A673 (cell line): ENCODE results near the gene CTTNBP2. TPM values are rescaled to one million over a fixed set of nuclear protein-coding genes. Genes with fewer than 3 reads are reported as not detected.

Experiments used
- BruUV-seq: library from RNA; stranded (reverse); fragments of 400-500 nt; replicated peaks from 2 replicates; lab custom pipeline; 2021; lab: Mats Ljungman, UMichigan
- CTCF ChIA-PET: fragments of 300-600 bp; sonication (Branson Sonifier 250); formaldehyde crosslinking; loops from one replicate; lab custom pipeline; 2022; ENCODE audit warnings: antibody characterized with exemption; lab: Charles Lee
- POLR2A ChIA-PET: fragments of 300-600 bp; sonication (Branson Sonifier 250); formaldehyde crosslinking; loops from one replicate; lab custom pipeline; 2022; ENCODE audit warnings: antibody characterized with exemption; ENCODE audit not compliant: low non-redundant PET; lab: Charles Lee
- DNase-seq: peaks from one replicate; pipeline ENCODE4 v3.0.0-alpha.2; 2015; ENCODE audit warnings: low spot score
- H3K27ac ChIP-seq: fragments of 200-600 bp; sonication (generic); 2 replicates; pipeline ENCODE4 v1.5.1; 2016; ENCODE audit warnings: mixed run types, low read depth, mild to moderate bottlenecking, mixed read lengths, antibody characterized with exemption, low read length; ENCODE audit not compliant: poor library complexity, severe bottlenecking
- H3K27me3 ChIP-seq: fragments of 200-600 bp; sonication (generic); replicated peaks from 2 replicates; pipeline ENCODE4 v1.6.1; 2017; ENCODE audit warnings: mixed run types, low read depth, mild to moderate bottlenecking, mixed read lengths, antibody characterized with exemption, low read length; ENCODE audit not compliant: insufficient read depth, poor library complexity
- H3K36me3 ChIP-seq: fragments of 200-600 bp; sonication (generic); 2 replicates; pipeline ENCODE4 v1.6.1; 2016; ENCODE audit warnings: mixed run types, mild to moderate bottlenecking, mixed read lengths, antibody characterized with exemption, low read length; ENCODE audit not compliant: insufficient read depth, poor library complexity, severe bottlenecking
- H3K4me1 ChIP-seq: fragments of 200-600 bp; sonication (generic); 2 replicates; pipeline ENCODE4 v1.6.1; 2017; ENCODE audit warnings: mixed run types, mild to moderate bottlenecking, mixed read lengths, antibody characterized with exemption, low read length; ENCODE audit not compliant: insufficient read depth, poor library complexity, severe bottlenecking
- H3K4me3 ChIP-seq: fragments of 200-600 bp; sonication (generic); 2 replicates; pipeline ENCODE4 v1.5.1; 2016; ENCODE audit warnings: low read depth, mixed run types, mild to moderate bottlenecking, mixed read lengths, low read length; ENCODE audit not compliant: poor library complexity, severe bottlenecking
- H3K9me3 ChIP-seq: fragments of 200-600 bp; sonication (generic); 2 replicates; pipeline ENCODE4 v1.6.1; 2016; ENCODE audit warnings: mixed run types, low read depth, mild to moderate bottlenecking, mixed read lengths, antibody characterized with exemption, low read length; ENCODE audit not compliant: poor library complexity, severe bottlenecking
- EZH2 ChIP-seq: fragments of 200-600 bp; sonication (generic); IDR thresholded peaks from 2 replicates; pipeline ENCODE4 v1.6.1; 2017; ENCODE audit warnings: borderline replicate concordance, low read depth, mild to moderate bottlenecking, mixed read lengths, antibody characterized with exemption, low read length; ENCODE audit not compliant: poor library complexity, severe bottlenecking
- intact Hi-C: fragments of 100-400 bp; cut with micrococcal nuclease; formaldehyde crosslinking; loops from one replicate; pipeline ENCODE4 v1.10.0; 2022; ENCODE audit not compliant: unreplicated experiment
- total RNA-seq: library from RNA; stranded (reverse); gene quantifications from 2 replicates; pipeline ENCODE4 v1.2.3, GENCODE V29; 2021
- TF ChIP-seq, protein P1 (sequence below): fragments of 300-800, 200-600 bp; sonication (generic); conservative IDR thresholded peaks from 2 replicates; pipeline ENCODE4 v1.5.1; 2017; ENCODE audit warnings: low read depth, mild to moderate bottlenecking, antibody characterized with exemption, low read length, moderate library complexity, mixed read lengths

CTTNBP2 gene
- total RNA-seq, 1 experiment from 2014 or later, result 21.8 TPM

DNA sequence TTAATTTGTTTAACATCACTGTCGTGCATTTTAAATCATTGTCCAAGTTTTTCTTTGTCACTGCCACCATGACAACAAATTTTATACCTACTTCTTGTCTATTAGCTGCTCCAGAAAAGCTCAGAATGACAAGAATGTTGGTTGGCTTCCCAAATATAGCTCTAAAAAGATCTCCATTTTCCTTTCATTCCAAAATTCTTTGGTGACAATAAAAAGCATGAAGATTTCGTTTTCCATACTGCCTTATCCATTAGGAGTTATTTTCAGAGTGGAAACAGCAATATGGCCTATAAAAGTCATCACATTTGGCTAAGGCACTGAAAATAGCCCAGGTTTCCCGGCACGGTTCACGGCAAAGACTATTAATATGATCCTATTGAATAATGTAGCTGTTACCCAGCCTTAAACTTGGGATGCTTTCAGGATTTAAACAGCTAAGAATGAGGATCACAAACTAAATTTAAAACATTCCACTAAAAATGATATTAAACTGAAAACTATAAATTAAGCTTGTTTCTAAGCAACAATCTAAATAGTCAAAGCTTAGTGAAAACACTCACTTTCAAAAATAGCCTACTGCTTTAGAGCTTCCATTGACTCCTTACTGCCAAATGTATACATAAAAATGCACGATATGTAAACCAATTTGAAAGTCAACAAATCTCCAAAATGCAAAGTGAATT, 2.7 kb downstream of the CTTNBP2 start:
- H3K27me3 ChIP-seq, result no peaks in the 10 kb centered on the region
- peaks cover 58% of the 10 kb centered on the region for H3K4me1 ChIP-seq
- BruUV-seq, result no TSS peak
- H3K27ac ChIP-seq, result no peak overlapping the region
- CTCF ChIA-PET, result no interaction called here
- intact Hi-C loops, result loop anchor here (5.0 kb wide), 1 partner anchor 102 kb away; no protein-coding TSS in a partner anchor
- TF ChIP-seq, protein P1, sequence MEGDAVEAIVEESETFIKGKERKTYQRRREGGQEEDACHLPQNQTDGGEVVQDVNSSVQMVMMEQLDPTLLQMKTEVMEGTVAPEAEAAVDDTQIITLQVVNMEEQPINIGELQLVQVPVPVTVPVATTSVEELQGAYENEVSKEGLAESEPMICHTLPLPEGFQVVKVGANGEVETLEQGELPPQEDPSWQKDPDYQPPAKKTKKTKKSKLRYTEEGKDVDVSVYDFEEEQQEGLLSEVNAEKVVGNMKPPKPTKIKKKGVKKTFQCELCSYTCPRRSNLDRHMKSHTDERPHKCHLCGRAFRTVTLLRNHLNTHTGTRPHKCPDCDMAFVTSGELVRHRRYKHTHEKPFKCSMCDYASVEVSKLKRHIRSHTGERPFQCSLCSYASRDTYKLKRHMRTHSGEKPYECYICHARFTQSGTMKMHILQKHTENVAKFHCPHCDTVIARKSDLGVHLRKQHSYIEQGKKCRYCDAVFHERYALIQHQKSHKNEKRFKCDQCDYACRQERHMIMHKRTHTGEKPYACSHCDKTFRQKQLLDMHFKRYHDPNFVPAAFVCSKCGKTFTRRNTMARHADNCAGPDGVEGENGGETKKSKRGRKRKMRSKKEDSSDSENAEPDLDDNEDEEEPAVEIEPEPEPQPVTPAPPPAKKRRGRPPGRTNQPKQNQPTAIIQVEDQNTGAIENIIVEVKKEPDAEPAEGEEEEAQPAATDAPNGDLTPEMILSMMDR, result no peak
- TF ChIP-seq EZH2, result no peak
- no peaks in the 10 kb centered on the region for H3K9me3 ChIP-seq
- no peaks in the 10 kb centered on the region for H3K36me3 ChIP-seq
- DNase-seq, result no peak
- peak overlapping the region; percentile 85 for H3K4me3 ChIP-seq
- POLR2A ChIA-PET, result no interaction called here

DNA sequence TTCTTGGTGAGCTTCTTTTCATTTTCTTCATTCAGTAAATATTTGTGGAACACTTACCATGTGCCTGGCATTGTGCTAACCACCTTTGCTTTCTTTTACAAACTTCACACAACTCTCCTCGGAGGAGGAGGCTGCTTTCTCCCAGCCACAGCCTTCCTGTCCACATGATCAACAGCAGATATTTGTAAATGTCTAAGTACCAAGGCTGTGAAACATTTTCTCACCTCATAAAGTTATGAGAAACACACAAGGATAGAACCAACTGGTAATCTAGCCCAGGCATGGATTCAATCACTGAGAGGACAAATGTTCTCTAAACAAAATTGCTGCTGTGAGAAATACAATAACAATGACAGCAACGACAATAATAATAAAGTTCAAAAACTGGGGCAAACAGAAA, 3.9 kb downstream of the CTTNBP2 start:
- ChIA-PET POLR2A (interaction anchor here (0.6 kb wide), 1 partner anchor 76 kb away, joined by 5 read pairs; no protein-coding TSS in a partner anchor), CTCF (no interaction called here)
- BruUV-seq, result no TSS peak
- H3K4me3 ChIP-seq, result no peak overlapping the region
- no peak overlapping the region for H3K27ac ChIP-seq
- intact Hi-C loops, result no loop called here
- TF ChIP-seq EZH2, result no peak
- TF ChIP-seq, protein P1, result no peak
- H3K4me1 ChIP-seq, result peaks cover 46% of the 10 kb centered on the region
- no peaks in the 10 kb centered on the region for H3K27me3 ChIP-seq
- no peaks in the 10 kb centered on the region for H3K36me3 ChIP-seq
- H3K9me3 ChIP-seq, result no peaks in the 10 kb centered on the region
- DNase-seq, result no peak

DNA sequence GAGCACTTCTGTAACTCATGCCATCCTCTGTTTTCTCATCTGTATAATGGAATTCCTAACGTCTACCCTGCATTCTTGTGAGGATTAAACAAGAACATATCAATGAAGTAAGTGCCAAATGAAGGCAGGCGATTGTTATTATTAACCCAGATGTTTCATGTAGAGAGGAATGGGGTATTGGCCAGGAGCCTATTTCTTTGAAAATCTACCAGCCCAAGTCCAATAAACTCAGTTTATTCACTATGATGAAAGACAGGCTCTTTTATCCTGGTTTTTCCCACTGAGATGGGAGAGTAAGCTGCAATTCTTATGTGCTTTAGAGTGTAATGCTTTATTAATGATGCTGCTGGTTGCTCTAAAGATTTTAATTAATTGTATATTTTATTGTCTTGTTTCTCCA, 9.6 kb downstream of the CTTNBP2 start:
- ChIA-PET CTCF (no interaction called here), POLR2A (no interaction called here)
- no peak overlapping the region for H3K4me3 ChIP-seq
- peaks cover 7% of the 10 kb centered on the region for H3K36me3 ChIP-seq
- no peaks in the 10 kb centered on the region for H3K9me3 ChIP-seq
- intact Hi-C loops, result no loop called here
- peaks cover 31% of the 10 kb centered on the region for H3K4me1 ChIP-seq
- no peaks in the 10 kb centered on the region for H3K27me3 ChIP-seq
- DNase-seq, result no peak
- no TSS peak for BruUV-seq
- H3K27ac ChIP-seq, result no peak overlapping the region
- TF ChIP-seq EZH2, result no peak
- TF ChIP-seq, protein P1, result no peak
